Measurements from ENCODE around the gene EVI5.
"Not testable (repeated sequence)": the region's sequence is repeated elsewhere in the genome, so short reads cannot be mapped to it uniquely, and the experiment has no call there.

Gene EVI5

DNA sequence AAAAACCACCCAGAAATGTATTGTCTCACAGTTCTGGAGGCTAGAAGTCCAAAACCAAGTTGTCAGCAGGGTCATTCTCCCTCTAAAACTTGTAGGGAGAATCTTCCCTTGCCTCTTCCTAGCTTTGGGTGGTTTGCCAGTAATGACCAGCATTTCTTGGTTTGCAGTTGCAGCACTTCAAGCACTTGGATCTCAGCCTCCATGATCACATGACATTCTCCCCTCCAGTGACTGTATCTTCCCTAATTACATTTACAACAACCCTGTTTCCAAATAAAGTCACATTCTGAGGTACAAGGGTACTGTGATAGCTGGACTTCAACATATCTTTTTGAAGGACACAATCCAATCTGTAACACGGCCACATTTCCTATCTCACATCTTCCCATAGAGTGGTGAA, 37.2 kb downstream of the EVI5 start:
- Mint-ChIP-seq H3K4me3 (no peak overlapping the region), H3K27me3 (no peaks in the 10 kb centered on the region), H3K27ac (no peak overlapping the region), H3K4me1 (ENCODE audit: low read depth) (peaks cover 5% of the 10 kb centered on the region), H3K36me3 (ENCODE audit: low read depth) (no peaks in the 10 kb centered on the region), H3K9me3 (no peaks in the 10 kb centered on the region)
- DNase-seq, result no peak

GRCh38 chr1:92746255-92746654, 38.7 kb downstream of the EVI5 start:
- H3K27me3 Mint-ChIP-seq; H3K27ac Mint-ChIP-seq; H3K4me3 Mint-ChIP-seq; H3K4me1 Mint-ChIP-seq (ENCODE audit: low read depth); H3K9me3 Mint-ChIP-seq; H3K36me3 Mint-ChIP-seq (ENCODE audit: low read depth); DNase-seq: not testable (repeated sequence)

DNA sequence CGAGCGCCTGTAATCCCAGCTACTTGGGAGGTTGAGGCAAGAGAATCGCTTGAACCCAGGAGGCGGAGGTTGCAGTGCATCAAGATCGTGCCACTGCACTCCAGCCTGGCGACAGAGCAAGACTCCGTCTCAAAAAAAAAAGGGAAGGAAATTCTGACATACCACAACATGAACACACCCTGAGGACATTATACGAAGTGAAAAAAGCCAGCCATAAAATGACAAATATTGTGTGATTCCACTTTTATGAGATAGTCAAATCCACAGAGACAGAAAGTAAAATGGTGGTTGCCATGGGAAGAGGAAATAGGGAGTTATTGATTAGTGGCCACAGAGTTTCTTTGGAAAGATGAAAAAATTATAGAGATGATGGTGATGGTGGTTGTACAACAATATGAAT, 41.7 kb downstream of the EVI5 start:
- H3K27me3 Mint-ChIP-seq, result no peaks in the 10 kb centered on the region
- H3K27ac Mint-ChIP-seq, result no peak overlapping the region
- peaks cover 5% of the 10 kb centered on the region for H3K4me1 Mint-ChIP-seq (ENCODE audit: low read depth)
- no peaks in the 10 kb centered on the region for H3K36me3 Mint-ChIP-seq (ENCODE audit: low read depth)
- no peak overlapping the region for H3K4me3 Mint-ChIP-seq
- no peak for DNase-seq
- no peaks in the 10 kb centered on the region for H3K9me3 Mint-ChIP-seq

GRCh38 chr1:92739669-92740524, 45.0 kb downstream of the EVI5 start:
- Mint-ChIP-seq H3K36me3 (ENCODE audit: low read depth) (no peaks in the 10 kb centered on the region), H3K4me1 (ENCODE audit: low read depth) (peaks cover 5% of the 10 kb centered on the region), H3K4me3 (no peak overlapping the region), H3K9me3 (no peaks in the 10 kb centered on the region), H3K27ac (no peak overlapping the region), H3K27me3 (no peaks in the 10 kb centered on the region)
- DNase-seq, result no peak

- Mint-ChIP-seq H3K27me3 (no peaks in the 10 kb centered on the region), H3K4me1 (ENCODE audit: low read depth) (no peaks in the 10 kb centered on the region), H3K9me3 (peaks cover 2% of the 10 kb centered on the region), H3K27ac (no peak overlapping the region), H3K4me3 (no peak overlapping the region), H3K36me3 (ENCODE audit: low read depth) (no peaks in the 10 kb centered on the region)
- DNase-seq, result no peak
Measured at GRCh38 chr1:92736395-92736794, 48.5 kb downstream of the EVI5 start.

GRCh38 chr1:92730476-92730875, 54.4 kb downstream of the EVI5 start:
- H3K27ac Mint-ChIP-seq, result no peak overlapping the region
- no peak overlapping the region for H3K4me3 Mint-ChIP-seq
- no peak for DNase-seq
- no peaks in the 10 kb centered on the region for H3K27me3 Mint-ChIP-seq
- peaks cover 2% of the 10 kb centered on the region for H3K9me3 Mint-ChIP-seq
- H3K36me3 Mint-ChIP-seq (ENCODE audit: low read depth), result no peaks in the 10 kb centered on the region
- H3K4me1 Mint-ChIP-seq (ENCODE audit: low read depth), result no peaks in the 10 kb centered on the region

- Mint-ChIP-seq H3K27me3 (peaks cover 4% of the 10 kb centered on the region), H3K4me3 (no peak overlapping the region), H3K9me3 (peaks cover 2% of the 10 kb centered on the region), H3K4me1 (ENCODE audit: low read depth) (no peaks in the 10 kb centered on the region), H3K27ac (no peak overlapping the region), H3K36me3 (ENCODE audit: low read depth) (no peaks in the 10 kb centered on the region)
- DNase-seq, result no peak
Measured at GRCh38 chr1:92728697-92729096, 56.2 kb downstream of the EVI5 start.

- DNase-seq; H3K4me3 Mint-ChIP-seq; H3K9me3 Mint-ChIP-seq; H3K36me3 Mint-ChIP-seq (ENCODE audit: low read depth); H3K27ac Mint-ChIP-seq; H3K4me1 Mint-ChIP-seq (ENCODE audit: low read depth): not testable (repeated sequence)
- peaks cover 13% of the 10 kb centered on the region for H3K27me3 Mint-ChIP-seq
Measured at GRCh38 chr1:92723713-92724112, 61.2 kb downstream of the EVI5 start.

- H3K4me3 Mint-ChIP-seq, result no peak overlapping the region
- DNase-seq, result no peak
- peaks cover 17% of the 10 kb centered on the region for H3K27me3 Mint-ChIP-seq
- peaks cover 3% of the 10 kb centered on the region for H3K9me3 Mint-ChIP-seq
- no peaks in the 10 kb centered on the region for H3K4me1 Mint-ChIP-seq (ENCODE audit: low read depth)
- no peaks in the 10 kb centered on the region for H3K36me3 Mint-ChIP-seq (ENCODE audit: low read depth)
- H3K27ac Mint-ChIP-seq, result no peak overlapping the region
Measured at GRCh38 chr1:92721886-92722285, 63.0 kb downstream of the EVI5 start.

GRCh38 chr1:92721157-92721556, 63.8 kb downstream of the EVI5 start:
- H3K4me1 Mint-ChIP-seq (ENCODE audit: low read depth); DNase-seq; H3K36me3 Mint-ChIP-seq (ENCODE audit: low read depth); H3K27ac Mint-ChIP-seq; H3K9me3 Mint-ChIP-seq; H3K4me3 Mint-ChIP-seq: not testable (repeated sequence)
- peaks cover 19% of the 10 kb centered on the region for H3K27me3 Mint-ChIP-seq

- not testable (repeated sequence) for DNase-seq; H3K9me3 Mint-ChIP-seq; H3K4me1 Mint-ChIP-seq (ENCODE audit: low read depth); H3K27ac Mint-ChIP-seq; H3K4me3 Mint-ChIP-seq; H3K36me3 Mint-ChIP-seq (ENCODE audit: low read depth)
- H3K27me3 Mint-ChIP-seq, result peaks cover 11% of the 10 kb centered on the region
Measured at GRCh38 chr1:92715476-92715951, 69.4 kb downstream of the EVI5 start.

- no peak for DNase-seq
- Mint-ChIP-seq H3K4me1 (ENCODE audit: low read depth) (no peaks in the 10 kb centered on the region), H3K36me3 (ENCODE audit: low read depth) (no peaks in the 10 kb centered on the region), H3K27ac (no peak overlapping the region), H3K4me3 (no peak overlapping the region), H3K9me3 (no peaks in the 10 kb centered on the region), H3K27me3 (peaks cover 6% of the 10 kb centered on the region)
Measured at GRCh38 chr1:92713939-92714338, 71.0 kb downstream of the EVI5 start.

- H3K27me3 Mint-ChIP-seq, result peaks cover 2% of the 10 kb centered on the region
- H3K9me3 Mint-ChIP-seq, result no peaks in the 10 kb centered on the region
- no peak for DNase-seq
- H3K4me1 Mint-ChIP-seq (ENCODE audit: low read depth), result no peaks in the 10 kb centered on the region
- no peaks in the 10 kb centered on the region for H3K36me3 Mint-ChIP-seq (ENCODE audit: low read depth)
- no peak overlapping the region for H3K27ac Mint-ChIP-seq
- H3K4me3 Mint-ChIP-seq, result no peak overlapping the region
Measured at GRCh38 chr1:92711473-92712165, 73.3 kb downstream of the EVI5 start.

DNA sequence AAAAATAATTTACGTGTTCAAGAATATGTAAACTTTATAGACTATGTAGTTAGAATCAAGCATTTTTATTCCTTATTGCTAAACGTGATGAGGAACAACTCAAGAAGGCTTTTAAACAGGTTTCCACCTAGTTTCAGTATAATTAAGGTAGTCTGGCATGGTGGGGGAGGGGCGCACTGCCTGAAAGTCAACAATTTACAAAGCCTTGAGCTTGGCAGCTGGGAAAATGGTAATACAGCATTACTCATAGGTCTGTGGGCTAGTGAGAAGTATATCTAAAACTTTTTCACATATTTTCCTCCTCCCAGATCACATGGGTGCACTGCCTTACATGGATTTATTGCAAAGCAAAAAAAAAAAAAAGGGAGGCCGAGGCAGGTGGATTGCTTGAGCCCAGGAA, 75.2 kb downstream of the EVI5 start:
- no peak for DNase-seq
- no peak overlapping the region for H3K4me3 Mint-ChIP-seq
- H3K36me3 Mint-ChIP-seq (ENCODE audit: low read depth), result no peaks in the 10 kb centered on the region
- no peaks in the 10 kb centered on the region for H3K4me1 Mint-ChIP-seq (ENCODE audit: low read depth)
- no peak overlapping the region for H3K27ac Mint-ChIP-seq
- no peaks in the 10 kb centered on the region for H3K27me3 Mint-ChIP-seq
- H3K9me3 Mint-ChIP-seq, result no peaks in the 10 kb centered on the region

GRCh38 chr1:92708368-92708950, 76.4 kb downstream of the EVI5 start:
- no peak overlapping the region for H3K4me3 Mint-ChIP-seq
- H3K27me3 Mint-ChIP-seq, result peaks cover 2% of the 10 kb centered on the region
- H3K27ac Mint-ChIP-seq, result no peak overlapping the region
- no peaks in the 10 kb centered on the region for H3K9me3 Mint-ChIP-seq
- no peaks in the 10 kb centered on the region for H3K36me3 Mint-ChIP-seq (ENCODE audit: low read depth)
- no peak for DNase-seq
- no peaks in the 10 kb centered on the region for H3K4me1 Mint-ChIP-seq (ENCODE audit: low read depth)
